IPS-20b (cell line): Measurements from ENCODE around the gene GAS2L1.

ENCODE experiments used
- H3K27ac ChIP-seq: one replicate; pipeline ENCODE4 v1.5.1; 2013; ENCODE audit warnings: low read length
- H3K27me3 ChIP-seq: 2 replicates; pipeline ENCODE4 v1.6.1; 2013; ENCODE audit warnings: mild to moderate bottlenecking, low read length, inconsistent platforms; ENCODE audit not compliant: insufficient read depth
- H3K36me3 ChIP-seq: 2 replicates; pipeline ENCODE4 v1.6.1; 2013; ENCODE audit warnings: low read depth, mild to moderate bottlenecking, inconsistent platforms, low read length, moderate library complexity; ENCODE audit not compliant: insufficient read depth
- H3K4me1 ChIP-seq: 2 replicates; pipeline ENCODE4 v1.6.1; 2013; ENCODE audit warnings: mild to moderate bottlenecking, control low read depth, inconsistent platforms, low read length, moderate library complexity; ENCODE audit not compliant: insufficient read depth
- H3K4me3 ChIP-seq: 2 replicates; pipeline ENCODE4 v1.5.1; 2013; ENCODE audit warnings: mild to moderate bottlenecking, low read length, inconsistent platforms
- H3K9ac ChIP-seq: 2 replicates; pipeline ENCODE4 v1.6.1; 2013; ENCODE audit warnings: low read depth, mild to moderate bottlenecking, inconsistent platforms, low read length, moderate library complexity
- H3K9me3 ChIP-seq: 2 replicates; pipeline ENCODE4 v1.6.1; 2013; ENCODE audit warnings: mild to moderate bottlenecking, low read depth, low read length, inconsistent platforms; ENCODE audit not compliant: insufficient read depth

The GAS2L1 gene

DNA sequence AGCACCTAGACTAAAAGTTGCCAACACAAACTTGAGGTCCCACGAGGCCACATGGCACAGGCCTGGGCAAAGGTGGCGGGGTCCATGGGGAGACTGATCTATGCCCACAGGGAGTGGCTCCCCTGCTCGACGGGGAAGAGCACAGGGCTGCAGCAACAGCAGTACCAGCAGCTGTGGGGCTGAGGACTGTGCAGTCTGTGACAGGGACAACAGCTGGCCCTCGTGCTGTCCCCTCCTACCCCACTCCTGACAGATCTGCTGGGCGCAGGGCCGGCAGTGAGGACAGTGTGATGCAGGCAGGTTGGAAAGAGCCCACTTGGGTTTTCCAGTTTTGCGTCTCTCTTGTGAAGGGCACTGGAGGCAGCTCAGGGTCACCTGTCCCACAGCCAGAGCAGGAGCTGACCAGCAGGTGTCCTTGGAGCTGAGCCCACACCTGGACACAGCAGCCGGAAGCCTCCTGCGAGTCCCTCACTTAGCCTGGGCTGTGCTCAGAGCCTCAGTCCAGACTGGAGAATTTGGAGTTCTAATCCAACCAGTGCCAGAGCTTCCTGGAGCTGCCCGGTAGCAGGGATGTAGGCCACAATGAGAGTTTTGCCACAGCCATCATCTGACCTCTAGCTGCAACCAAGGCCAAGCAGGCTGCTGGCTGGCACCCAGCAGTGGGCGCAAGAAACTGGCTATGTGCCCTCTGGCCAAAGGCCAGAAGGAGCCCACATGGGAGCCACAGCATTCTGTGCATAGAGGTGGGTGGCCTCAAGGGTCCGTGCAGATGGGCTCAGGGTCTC, 3.6 kb upstream of the GAS2L1 start:
- Histone ChIP-seq H3K4me1 (no peaks in the 10 kb centered on the region; the same call in 1 of the 2 replicates), H3K36me3 (peaks cover 32% of the 10 kb centered on the region), H3K27ac (no peak overlapping the region), H3K9ac (no peak overlapping the region), H3K27me3 (peaks cover 7% of the 10 kb centered on the region; the same call in 1 of the 2 replicates), H3K4me3 (no peak overlapping the region), H3K9me3 (no peaks in the 10 kb centered on the region)

DNA sequence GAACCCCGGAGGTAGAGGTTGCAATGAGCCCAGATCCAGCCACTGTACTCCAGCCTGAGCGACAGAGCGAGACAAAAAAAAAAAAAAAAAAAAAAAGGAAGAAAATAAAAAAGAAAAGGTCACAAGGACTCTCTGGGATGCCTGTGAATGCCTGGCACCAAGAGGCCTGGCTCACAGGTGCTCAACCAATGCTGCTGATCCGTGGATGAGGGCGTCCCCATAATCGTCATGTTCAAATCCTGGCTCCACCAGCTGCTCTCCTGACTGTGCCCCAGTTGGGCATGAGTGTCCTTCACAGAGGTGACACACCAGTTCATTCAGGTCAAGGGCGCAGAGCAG, 645 bp upstream of the GAS2L1 start:
- no peak overlapping the region for H3K9ac ChIP-seq
- no peak overlapping the region for H3K27ac ChIP-seq
- H3K36me3 ChIP-seq, result peaks cover 2% of the 10 kb centered on the region; the same call in 1 of the 2 replicates
- H3K27me3 ChIP-seq, result peaks cover 8% of the 10 kb centered on the region; the same call in 1 of the 2 replicates
- H3K4me3 ChIP-seq, result peak overlapping the region; percentile 73; the same call in 1 of the 2 replicates
- no peaks in the 10 kb centered on the region; the same call in 1 of the 2 replicates for H3K4me1 ChIP-seq
- H3K9me3 ChIP-seq, result no peaks in the 10 kb centered on the region

DNA sequence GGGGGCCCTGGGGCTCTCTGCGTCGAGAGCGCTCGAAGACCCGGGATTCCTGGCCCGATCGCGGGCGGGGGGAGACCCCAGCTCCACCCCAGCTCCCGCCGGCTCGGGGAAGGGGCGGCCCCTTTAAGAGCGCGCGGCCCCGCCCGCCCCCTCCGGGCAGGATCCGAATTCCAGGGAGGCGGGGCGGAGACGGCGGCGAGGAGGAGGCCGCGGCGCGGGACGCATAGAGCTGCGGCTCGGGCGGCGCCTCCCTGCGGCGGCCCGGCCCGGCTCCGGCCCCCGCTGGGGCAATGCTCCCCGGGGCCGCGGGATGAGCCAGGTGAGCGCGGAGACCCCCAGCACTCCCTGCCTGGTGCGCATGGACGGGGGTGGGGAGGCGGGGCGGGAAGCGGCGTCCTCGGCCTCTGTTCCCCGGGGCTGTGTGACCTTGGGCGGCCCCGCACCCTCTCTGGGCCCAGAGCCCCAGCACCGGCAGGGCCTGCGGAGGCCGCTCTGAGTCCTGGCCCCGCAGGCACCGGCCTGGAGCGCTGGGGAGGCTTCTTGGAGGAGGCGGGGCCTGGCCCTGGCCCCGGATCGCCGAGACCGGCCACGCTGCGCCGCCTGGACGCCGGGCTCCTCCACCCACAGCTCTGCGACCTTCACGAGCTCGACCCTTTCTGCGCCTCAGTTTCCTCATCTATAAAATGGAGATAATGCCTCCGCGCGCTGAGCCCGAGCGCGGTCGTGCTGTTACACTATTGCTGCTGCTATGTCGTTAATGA, 565 bp downstream of the GAS2L1 start:
- Histone ChIP-seq H3K9me3 (no peaks in the 10 kb centered on the region), H3K4me3 (peak overlapping the region; percentile 73), H3K27me3 (peaks cover 8% of the 10 kb centered on the region; the same call in 1 of the 2 replicates), H3K4me1 (no peaks in the 10 kb centered on the region; the same call in 1 of the 2 replicates), H3K27ac (no peak overlapping the region), H3K36me3 (no peaks in the 10 kb centered on the region), H3K9ac (peak overlapping the region; percentile 65)

DNA sequence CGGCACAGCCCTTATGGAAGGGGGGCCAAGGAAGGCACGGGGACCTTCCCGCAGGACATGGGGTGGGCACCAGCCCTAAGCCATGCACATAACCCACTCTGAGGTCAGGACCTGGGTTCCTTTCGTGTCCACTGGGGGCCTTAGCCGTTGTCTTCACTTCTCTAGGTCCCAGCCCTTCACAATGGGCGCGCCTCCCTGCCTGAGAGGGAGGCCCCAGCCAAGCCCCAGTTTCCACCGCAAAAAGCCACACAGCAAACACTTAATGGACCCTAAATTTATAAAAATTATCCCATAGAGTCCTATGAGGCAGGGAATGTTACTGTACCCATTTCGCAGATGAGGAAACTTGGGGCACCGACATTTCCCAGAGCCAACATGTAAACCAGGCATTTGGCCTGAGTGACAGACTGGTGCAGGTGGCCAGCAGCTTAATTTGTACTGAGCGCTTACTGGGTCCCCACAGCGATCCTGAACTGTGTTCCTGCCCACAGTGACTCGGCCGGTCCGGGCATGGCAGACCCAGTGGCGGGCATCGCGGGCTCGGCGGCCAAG, 1.2 kb downstream of the GAS2L1 start:
- peak overlapping the region; percentile 73 for H3K4me3 ChIP-seq
- H3K36me3 ChIP-seq, result no peaks in the 10 kb centered on the region
- H3K4me1 ChIP-seq, result no peaks in the 10 kb centered on the region; the same call in 1 of the 2 replicates
- no peak overlapping the region for H3K27ac ChIP-seq
- H3K27me3 ChIP-seq, result peaks cover 13% of the 10 kb centered on the region; the same call in 1 of the 2 replicates
- H3K9ac ChIP-seq, result peak overlapping the region; percentile 15; the same call in 1 of the 2 replicates
- H3K9me3 ChIP-seq, result no peaks in the 10 kb centered on the region

DNA sequence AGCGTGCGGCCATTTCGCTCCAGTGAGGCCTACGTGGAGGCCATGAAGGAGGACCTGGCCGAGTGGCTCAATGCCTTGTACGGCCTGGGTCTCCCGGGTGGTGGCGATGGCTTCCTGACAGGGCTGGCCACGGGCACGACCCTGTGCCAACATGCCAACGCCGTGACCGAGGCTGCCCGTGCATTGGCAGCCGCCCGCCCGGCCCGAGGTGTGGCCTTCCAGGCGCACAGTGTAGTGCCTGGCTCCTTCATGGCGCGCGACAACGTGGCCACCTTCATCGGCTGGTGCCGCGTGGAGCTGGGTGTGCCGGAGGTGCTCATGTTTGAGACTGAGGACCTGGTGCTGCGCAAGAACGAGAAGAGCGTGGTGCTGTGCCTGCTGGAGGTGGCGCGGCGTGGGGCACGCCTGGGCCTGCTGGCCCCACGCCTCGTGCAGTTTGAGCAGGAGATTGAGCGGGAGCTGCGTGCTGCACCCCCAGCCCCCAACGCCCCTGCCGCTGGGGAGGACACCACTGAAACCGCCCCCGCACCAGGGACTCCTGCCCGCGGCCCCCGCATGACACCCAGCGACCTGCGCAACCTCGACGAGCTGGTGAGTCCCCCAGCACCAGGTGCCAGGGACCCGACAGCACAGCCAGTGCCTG, 1.8 kb downstream of the GAS2L1 start:
- no peak overlapping the region for H3K27ac ChIP-seq
- no peak overlapping the region for H3K9ac ChIP-seq
- H3K36me3 ChIP-seq, result no peaks in the 10 kb centered on the region
- no peaks in the 10 kb centered on the region; the same call in 1 of the 2 replicates for H3K4me1 ChIP-seq
- peaks cover 18% of the 10 kb centered on the region for H3K27me3 ChIP-seq
- H3K4me3 ChIP-seq, result no peak overlapping the region
- no peaks in the 10 kb centered on the region for H3K9me3 ChIP-seq

DNA sequence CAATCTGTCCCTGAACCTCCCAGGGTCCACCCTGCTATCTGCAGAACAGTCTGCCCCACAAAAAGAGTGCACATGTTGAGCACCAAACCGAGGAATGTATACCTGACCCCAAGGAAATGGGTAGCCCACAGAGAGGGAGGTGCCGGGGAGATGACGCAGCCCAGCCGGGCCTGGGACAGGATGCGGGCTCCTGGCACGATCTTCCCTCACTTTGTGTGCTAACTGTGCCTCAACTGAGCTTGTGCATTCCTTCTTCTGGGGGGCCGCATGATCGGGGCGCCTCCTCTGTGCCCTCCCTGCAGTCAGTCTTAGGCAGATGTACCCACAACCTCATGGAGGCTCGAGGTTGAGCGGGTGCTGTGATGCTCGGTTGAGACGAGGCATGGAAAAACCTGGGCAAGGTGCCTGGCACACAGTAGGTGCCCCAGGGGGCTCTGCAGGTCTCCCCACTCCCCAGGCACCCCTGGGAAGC, 2.4 kb downstream of the GAS2L1 start:
- Histone ChIP-seq H3K4me1 (no peaks in the 10 kb centered on the region; the same call in 1 of the 2 replicates), H3K9me3 (no peaks in the 10 kb centered on the region), H3K4me3 (no peak overlapping the region), H3K9ac (no peak overlapping the region), H3K27ac (no peak overlapping the region), H3K36me3 (no peaks in the 10 kb centered on the region), H3K27me3 (peaks cover 24% of the 10 kb centered on the region)

DNA sequence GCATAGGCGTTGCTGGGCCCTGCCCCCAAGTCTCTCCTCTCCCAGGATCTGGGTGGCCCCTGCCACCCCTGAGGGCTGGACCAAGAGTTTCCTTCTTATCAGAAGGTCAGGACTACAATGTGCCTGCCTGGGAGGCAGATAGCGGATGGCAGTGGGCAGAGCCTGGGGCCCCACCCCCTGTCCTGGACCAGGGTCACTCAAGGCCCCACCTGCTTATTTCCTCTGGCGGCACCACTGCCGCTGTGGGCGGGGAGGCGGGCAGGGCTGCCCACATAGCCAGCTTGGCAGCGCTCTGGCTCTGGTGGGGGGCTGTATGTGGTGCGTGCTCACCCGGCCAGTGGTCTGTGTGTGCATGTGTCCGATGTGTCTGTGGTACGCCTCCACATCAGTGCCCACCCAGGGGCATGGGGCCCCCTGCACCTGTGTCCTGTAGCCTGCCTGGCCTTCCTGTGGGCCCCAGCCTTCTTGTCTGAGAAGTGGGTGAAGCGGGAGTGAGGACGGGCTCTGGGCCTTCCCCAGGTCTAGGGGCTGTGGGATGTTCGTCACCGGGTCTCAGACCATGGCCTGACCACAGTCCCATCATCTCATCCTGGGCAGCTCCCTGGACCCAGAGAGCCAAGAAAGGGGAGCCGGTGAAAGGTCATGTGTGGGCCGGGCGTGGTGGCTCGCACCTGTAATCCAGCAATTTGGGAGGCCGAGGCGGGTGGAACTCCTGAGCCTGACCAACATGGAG, 3.0 kb downstream of the GAS2L1 start:
- H3K9ac ChIP-seq, result no peak overlapping the region
- no peaks in the 10 kb centered on the region for H3K36me3 ChIP-seq
- H3K27me3 ChIP-seq, result peaks cover 31% of the 10 kb centered on the region
- H3K27ac ChIP-seq, result no peak overlapping the region
- no peaks in the 10 kb centered on the region; the same call in 1 of the 2 replicates for H3K4me1 ChIP-seq
- H3K4me3 ChIP-seq, result no peak overlapping the region
- no peaks in the 10 kb centered on the region for H3K9me3 ChIP-seq

DNA sequence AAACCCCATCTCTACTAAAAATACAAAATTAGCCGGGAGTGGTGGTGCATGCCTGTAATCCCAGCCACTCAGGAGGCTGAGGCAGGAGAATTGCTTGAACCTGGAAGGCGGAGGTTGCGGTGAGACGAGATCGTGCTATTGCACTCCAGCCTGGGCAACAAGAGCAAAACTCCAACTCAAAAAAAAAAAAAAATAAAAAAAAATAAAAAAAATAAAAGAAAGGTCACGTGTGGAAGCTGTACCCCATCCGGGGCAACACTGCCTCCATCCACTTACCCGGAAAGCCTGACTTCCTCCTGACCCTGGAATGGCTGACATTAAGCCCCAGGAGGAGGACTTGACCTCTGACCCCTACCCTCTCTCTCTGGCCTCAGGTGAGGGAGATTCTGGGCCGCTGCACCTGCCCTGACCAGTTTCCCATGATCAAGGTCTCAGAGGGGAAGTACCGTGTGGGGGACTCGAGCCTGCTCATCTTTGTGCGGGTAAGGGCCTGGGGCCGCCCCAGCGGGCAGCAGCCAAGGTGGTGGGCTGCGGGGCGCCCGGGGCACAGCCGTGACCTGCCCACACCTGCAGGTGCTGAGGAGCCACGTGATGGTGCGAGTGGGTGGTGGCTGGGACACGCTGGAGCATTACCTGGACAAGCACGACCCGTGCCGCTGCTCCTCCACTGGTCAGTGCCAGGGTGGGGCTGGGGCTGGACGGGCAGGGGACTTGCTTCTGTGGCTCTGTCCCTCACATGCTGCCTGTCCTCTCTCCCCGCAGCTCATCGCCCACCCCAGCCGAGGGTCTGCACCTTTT, 3.8 kb downstream of the GAS2L1 start:
- Histone ChIP-seq H3K27ac (no peak overlapping the region), H3K27me3 (peaks cover 38% of the 10 kb centered on the region), H3K4me3 (no peak overlapping the region)

DNA sequence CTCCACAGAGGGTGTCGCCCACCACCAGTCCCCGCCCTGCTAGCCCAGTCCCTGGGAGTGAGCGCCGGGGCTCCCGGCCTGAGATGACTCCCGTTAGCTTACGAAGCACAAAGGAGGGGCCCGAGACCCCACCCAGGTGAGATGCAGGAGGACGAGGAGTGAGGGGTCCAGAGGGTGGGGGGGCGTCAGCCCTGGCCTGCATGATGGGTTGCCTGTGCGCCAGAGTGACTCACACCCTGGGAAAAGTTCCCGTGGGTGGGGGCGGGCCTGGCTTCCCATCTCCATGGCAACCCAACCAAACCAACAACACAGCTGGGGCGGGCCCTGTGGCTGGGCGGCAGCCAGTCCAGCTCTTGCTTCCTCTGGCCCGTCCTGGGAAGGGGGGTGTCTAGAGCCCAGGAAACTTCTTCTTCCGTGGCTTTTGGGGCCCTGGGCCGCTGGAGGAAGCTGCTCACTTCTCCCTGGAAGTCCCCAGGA, 4.5 kb downstream of the GAS2L1 start:
- Histone ChIP-seq H3K9ac (no peak overlapping the region), H3K4me3 (no peak overlapping the region), H3K9me3 (no peaks in the 10 kb centered on the region), H3K4me1 (no peaks in the 10 kb centered on the region; the same call in 1 of the 2 replicates), H3K27ac (no peak overlapping the region), H3K36me3 (no peaks in the 10 kb centered on the region), H3K27me3 (peaks cover 45% of the 10 kb centered on the region)

More for the DNA sequence above, 3.8 kb downstream of the GAS2L1 start:
- H3K4me1 ChIP-seq, result no peaks in the 10 kb centered on the region; the same call in 1 of the 2 replicates
- H3K36me3 ChIP-seq, result no peaks in the 10 kb centered on the region
- no peak overlapping the region for H3K9ac ChIP-seq
- H3K9me3 ChIP-seq, result no peaks in the 10 kb centered on the region

DNA sequence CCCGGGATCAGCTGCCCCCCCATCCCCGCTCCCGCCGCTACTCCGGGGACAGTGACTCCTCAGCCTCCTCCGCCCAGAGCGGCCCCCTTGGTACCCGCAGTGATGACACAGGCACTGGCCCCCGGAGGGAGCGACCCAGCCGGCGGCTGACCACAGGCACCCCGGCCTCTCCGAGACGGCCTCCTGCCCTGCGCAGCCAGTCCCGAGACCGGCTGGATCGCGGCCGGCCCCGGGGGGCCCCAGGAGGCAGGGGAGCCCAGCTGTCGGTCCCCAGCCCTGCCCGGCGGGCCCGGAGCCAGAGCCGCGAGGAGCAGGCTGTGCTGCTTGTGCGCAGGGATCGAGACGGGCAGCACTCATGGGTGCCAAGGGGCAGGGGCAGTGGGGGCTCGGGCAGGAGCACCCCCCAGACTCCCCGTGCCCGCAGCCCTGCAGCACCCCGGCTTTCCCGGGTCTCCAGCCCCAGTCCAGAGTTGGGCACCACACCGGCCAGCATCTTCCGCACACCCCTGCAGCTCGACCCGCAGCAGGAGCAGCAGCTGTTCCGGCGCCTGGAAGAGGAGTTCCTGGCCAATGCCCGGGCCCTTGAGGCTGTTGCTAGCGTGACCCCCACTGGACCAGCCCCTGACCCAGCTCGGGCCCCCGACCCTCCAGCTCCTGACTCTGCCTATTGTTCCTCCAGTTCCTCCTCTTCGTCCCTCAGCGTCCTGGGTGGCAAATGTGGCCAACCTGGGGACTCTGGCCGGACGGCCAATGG, 5.2 kb downstream of the GAS2L1 start:
- Histone ChIP-seq H3K27me3 (peaks cover 52% of the 10 kb centered on the region), H3K9ac (no peak overlapping the region), H3K4me3 (no peak overlapping the region), H3K36me3 (no peaks in the 10 kb centered on the region), H3K27ac (no peak overlapping the region), H3K4me1 (no peaks in the 10 kb centered on the region; the same call in 1 of the 2 replicates), H3K9me3 (no peaks in the 10 kb centered on the region)
